ENCODE results near the gene MLLT10.

The MLLT10 gene

GRCh38 chr10:21593986-21594385 is 60.0 kb downstream of the MLLT10 start:
- Histone ChIP-seq H3K79me2 (ENCODE audit: insufficient read depth, low read length) (peaks cover 14% of the 10 kb centered on the region; the same call in 1 of the 2 replicates), H3K27me3 (ENCODE audit: insufficient read depth, low read length) (no peaks in the 10 kb centered on the region), H4K20me1 (ENCODE audit: insufficient read depth, low read length) (no peaks in the 10 kb centered on the region)

GRCh38 chr10:21599582-21599981 is 65.5 kb downstream of the MLLT10 start:
- no peak overlapping the region for H3K4me2 ChIP-seq (ENCODE audit: low read length)
- H3K4me3 ChIP-seq (ENCODE audit: low read depth, low read length, poor library complexity, severe bottlenecking), result no peak overlapping the region
- H3K9me3 ChIP-seq (ENCODE audit: low read length), result no peaks in the 10 kb centered on the region
- H3K9ac ChIP-seq (ENCODE audit: low read length), result no peak overlapping the region
- H3F3A ChIP-seq (ENCODE audit: insufficient read depth, low read length), result no peaks in the 10 kb centered on the region
- H3K9me2 ChIP-seq (ENCODE audit: low read depth, low read length), result no peaks in the 10 kb centered on the region
- H4K20me1 ChIP-seq (ENCODE audit: insufficient read depth, low read length), result no peaks in the 10 kb centered on the region
- H3K4me1 ChIP-seq (ENCODE audit: insufficient read depth, low read length, severe bottlenecking), result peaks cover 15% of the 10 kb centered on the region
- H3K36me3 ChIP-seq (ENCODE audit: insufficient read depth, low read length), result peaks cover 10% of the 10 kb centered on the region; the same call in 1 of the 2 replicates
- H3K79me2 ChIP-seq (ENCODE audit: insufficient read depth, low read length), result 0 out of 2 replicates have a peak, but pooled peaks cover 11% of the 10 kb centered on the region
- H3K27ac ChIP-seq (ENCODE audit: low read depth, low read length, poor library complexity, severe bottlenecking), result no peak overlapping the region
- H3K27me3 ChIP-seq (ENCODE audit: insufficient read depth, low read length), result no peaks in the 10 kb centered on the region
- H2AFZ ChIP-seq (ENCODE audit: low read length), result no peak overlapping the region
- TF ChIP-seq CTCF (IDR thresholded peaks at IDR 0.05; ENCODE audit: low read length) (no peak), EZH2 (IDR thresholded peaks at IDR 0.05; ENCODE audit: borderline replicate concordance, low read length) (no peak)

More at GRCh38 chr10:21593986-21594385, 60.0 kb downstream of the MLLT10 start:
- no peak overlapping the region for H3K9ac ChIP-seq (ENCODE audit: low read length)
- H3K4me1 ChIP-seq (ENCODE audit: insufficient read depth, low read length, severe bottlenecking), result no peaks in the 10 kb centered on the region
- no peak overlapping the region for H3K4me2 ChIP-seq (ENCODE audit: low read length)
- no peaks in the 10 kb centered on the region for H3K9me3 ChIP-seq (ENCODE audit: low read length)
- H3F3A ChIP-seq (ENCODE audit: insufficient read depth, low read length), result no peaks in the 10 kb centered on the region
- TF ChIP-seq EZH2 (IDR thresholded peaks at IDR 0.05; ENCODE audit: borderline replicate concordance, low read length) (no peak), CTCF (IDR thresholded peaks at IDR 0.05; ENCODE audit: low read length) (no peak)
- no peaks in the 10 kb centered on the region for H3K9me2 ChIP-seq (ENCODE audit: low read depth, low read length)
- H3K36me3 ChIP-seq (ENCODE audit: insufficient read depth, low read length), result peaks cover 33% of the 10 kb centered on the region
- H3K27ac ChIP-seq (ENCODE audit: low read depth, low read length, poor library complexity, severe bottlenecking), result no peak overlapping the region
- H3K4me3 ChIP-seq (ENCODE audit: low read depth, low read length, poor library complexity, severe bottlenecking), result no peak overlapping the region
- no peak overlapping the region for H2AFZ ChIP-seq (ENCODE audit: low read length)

DNA sequence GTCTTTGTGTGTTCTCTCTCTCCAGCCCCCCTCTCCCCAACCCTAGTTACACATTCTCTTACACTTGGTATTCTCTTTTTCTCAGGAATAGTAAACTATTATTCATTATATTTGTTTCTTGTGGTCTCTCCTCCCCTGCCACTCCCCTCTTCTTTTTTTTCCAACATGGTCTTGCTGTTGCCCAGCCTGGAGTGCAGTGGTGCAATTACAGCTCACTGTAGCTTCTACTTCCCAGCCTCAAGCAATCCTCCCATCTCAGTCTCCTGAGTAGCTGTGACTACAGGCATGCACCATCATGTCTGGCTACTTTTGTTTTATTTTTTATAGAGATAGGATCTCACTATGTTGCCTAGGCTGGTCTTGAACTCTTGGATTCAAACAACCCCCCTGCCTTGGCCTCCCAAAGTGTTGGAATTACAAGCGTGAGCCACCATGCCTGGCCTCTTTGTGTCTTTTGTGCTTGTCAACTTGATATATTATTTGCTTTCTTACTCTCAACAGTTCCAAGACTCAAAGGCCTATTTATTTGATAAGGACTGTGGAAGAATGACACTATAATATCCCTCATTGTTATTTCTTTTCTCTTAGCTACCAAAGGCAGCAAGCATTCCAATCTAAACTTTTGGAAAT is 66.9 kb downstream of the MLLT10 start:
- Histone ChIP-seq H3K79me2 (ENCODE audit: insufficient read depth, low read length) (peaks cover 7% of the 10 kb centered on the region; the same call in 1 of the 2 replicates), H3K9me3 (ENCODE audit: low read length) (no peaks in the 10 kb centered on the region), H3F3A (ENCODE audit: insufficient read depth, low read length) (no peaks in the 10 kb centered on the region), H3K4me3 (ENCODE audit: low read depth, low read length, poor library complexity, severe bottlenecking) (no peak overlapping the region), H3K4me1 (ENCODE audit: insufficient read depth, low read length, severe bottlenecking) (peaks cover 19% of the 10 kb centered on the region), H3K9me2 (ENCODE audit: low read depth, low read length) (no peaks in the 10 kb centered on the region), H3K27ac (ENCODE audit: low read depth, low read length, poor library complexity, severe bottlenecking) (no peak overlapping the region), H3K27me3 (ENCODE audit: insufficient read depth, low read length) (no peaks in the 10 kb centered on the region), H3K9ac (ENCODE audit: low read length) (no peak overlapping the region), H3K4me2 (ENCODE audit: low read length) (no peak overlapping the region), H4K20me1 (ENCODE audit: insufficient read depth, low read length) (no peaks in the 10 kb centered on the region), H3K36me3 (ENCODE audit: insufficient read depth, low read length) (peaks cover 4% of the 10 kb centered on the region; the same call in 1 of the 2 replicates), H2AFZ (ENCODE audit: low read length) (no peak overlapping the region)
- TF ChIP-seq EZH2 (IDR thresholded peaks at IDR 0.05; ENCODE audit: borderline replicate concordance, low read length), result no peak
- no peak for TF ChIP-seq CTCF (IDR thresholded peaks at IDR 0.05; ENCODE audit: low read length)
